Mononuclear cell (primary cell): ENCODE measurements around the gene MFNG. TPM values are rescaled to one million over a fixed set of nuclear protein-coding genes. Genes with fewer than 3 reads are reported as not detected.

ENCODE experiments used
- H3K27me3 ChIP-seq: 2 replicates; pipeline ENCODE4 v1.6.0; 2011; ENCODE audit warnings: low read length, control low read depth; ENCODE audit not compliant: insufficient read depth
- H3K4me1 ChIP-seq: 2 replicates; pipeline ENCODE4 v1.5.1; 2011; ENCODE audit warnings: mild to moderate bottlenecking, low read length, control low read depth; ENCODE audit not compliant: insufficient read depth
- H3K4me3 ChIP-seq: 2 replicates; pipeline ENCODE4 v1.5.1; 2011; ENCODE audit warnings: mild to moderate bottlenecking, low read length, moderate library complexity
- H3K9me3 ChIP-seq: 2 replicates; pipeline ENCODE4 v1.5.1; 2011; ENCODE audit warnings: low read depth, mild to moderate bottlenecking, control low read depth, low read length
- total RNA-seq: library from RNA; depleted of rRNA; stranded (reverse); fragments of >200 nt; gene quantifications from one replicate; pipeline ENCODE4 v1.2.3, GENCODE V29; 2012

The MFNG gene
- total RNA-seq, 1 donor, result 77.0 TPM

DNA sequence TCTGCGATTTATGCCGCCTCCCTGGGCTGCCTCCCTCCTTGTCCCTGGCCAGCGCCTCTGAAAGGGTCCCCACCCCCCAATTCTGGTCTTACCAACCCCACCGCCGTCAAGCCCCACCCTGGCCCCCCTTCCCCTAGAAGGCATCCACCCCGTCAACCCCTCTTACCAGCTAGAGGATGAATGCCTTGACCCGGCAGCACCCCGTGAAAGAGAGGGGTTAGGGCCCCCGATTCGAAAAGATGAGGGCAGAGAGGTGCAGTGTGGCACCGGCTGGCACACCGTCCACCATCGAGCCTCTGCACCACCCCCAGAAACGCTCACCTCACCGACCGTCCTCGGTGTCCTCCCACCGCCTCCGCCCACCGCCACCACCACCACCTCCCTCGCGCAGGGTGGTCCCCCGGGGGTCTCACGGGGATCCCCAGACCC is 59.5 kb downstream of the MFNG start:
- Histone ChIP-seq H3K4me1 (peaks cover 4% of the 10 kb centered on the region), H3K4me3 (no peak overlapping the region), H3K9me3 (no peaks in the 10 kb centered on the region), H3K27me3 (peaks cover 42% of the 10 kb centered on the region)

DNA sequence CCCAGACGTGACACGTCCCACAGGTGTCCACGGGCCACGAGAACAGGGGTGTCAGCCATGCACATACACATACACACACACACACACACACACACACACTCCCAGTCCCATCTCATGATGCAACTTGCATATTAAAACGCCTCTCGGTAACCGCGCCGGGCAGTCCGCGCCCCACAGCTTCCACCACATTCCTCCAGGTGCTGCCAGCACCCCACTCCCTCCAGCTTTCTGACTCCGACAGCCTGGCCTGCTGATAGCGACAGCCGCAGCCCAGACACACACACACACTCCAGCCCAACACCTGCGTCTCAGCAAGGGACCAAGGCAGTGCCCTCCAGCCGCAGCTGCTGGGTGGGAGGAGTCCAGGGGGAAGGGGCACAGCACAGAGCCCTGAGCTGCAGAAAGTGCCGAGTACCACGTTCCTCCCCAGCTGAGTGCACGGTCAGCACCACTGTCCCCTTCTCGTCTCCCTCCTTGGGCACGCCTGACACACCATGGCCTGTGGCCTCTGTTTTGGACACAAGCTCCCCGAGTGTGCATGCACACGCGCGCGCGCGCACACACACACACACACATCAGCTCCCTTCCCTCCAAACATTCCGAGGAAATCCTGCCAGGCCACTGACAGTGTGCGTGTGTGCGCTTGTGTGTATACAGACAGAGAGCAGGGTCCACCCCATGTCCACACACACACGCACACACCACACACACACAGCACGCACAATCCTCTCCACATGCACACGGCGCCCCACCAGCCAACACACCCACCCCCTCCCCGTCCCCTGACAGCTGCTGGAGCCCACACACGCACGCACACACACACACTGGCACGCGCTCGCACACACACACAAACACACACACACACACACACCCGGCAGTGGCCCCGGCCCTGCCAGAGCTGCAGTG is 60.1 kb downstream of the MFNG start:
- H3K9me3 ChIP-seq, result no peaks in the 10 kb centered on the region
- H3K27me3 ChIP-seq, result peaks cover 44% of the 10 kb centered on the region
- peaks cover 9% of the 10 kb centered on the region for H3K4me1 ChIP-seq
- no peak overlapping the region for H3K4me3 ChIP-seq

DNA sequence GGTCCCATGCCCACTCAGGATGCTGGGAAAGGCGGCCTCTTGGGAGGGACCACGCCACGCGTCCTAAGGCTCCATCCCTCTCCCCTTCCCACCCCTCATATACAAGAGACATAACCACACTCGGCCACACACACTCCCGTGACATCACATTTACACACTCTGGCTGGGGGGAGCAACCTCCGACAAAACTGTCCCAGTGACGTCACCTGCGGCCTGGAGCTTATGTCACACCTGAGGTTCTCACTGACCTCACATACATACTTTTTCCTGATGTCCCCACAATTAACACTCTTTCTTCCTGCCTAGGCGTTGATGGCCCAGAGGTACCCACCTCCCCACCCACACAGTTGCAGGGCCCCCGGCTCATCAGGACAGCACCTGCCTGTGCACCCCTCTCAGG is 60.8 kb downstream of the MFNG start:
- H3K4me1 ChIP-seq, result peaks cover 16% of the 10 kb centered on the region
- no peaks in the 10 kb centered on the region for H3K9me3 ChIP-seq
- H3K4me3 ChIP-seq, result no peak overlapping the region
- peaks cover 46% of the 10 kb centered on the region for H3K27me3 ChIP-seq

DNA sequence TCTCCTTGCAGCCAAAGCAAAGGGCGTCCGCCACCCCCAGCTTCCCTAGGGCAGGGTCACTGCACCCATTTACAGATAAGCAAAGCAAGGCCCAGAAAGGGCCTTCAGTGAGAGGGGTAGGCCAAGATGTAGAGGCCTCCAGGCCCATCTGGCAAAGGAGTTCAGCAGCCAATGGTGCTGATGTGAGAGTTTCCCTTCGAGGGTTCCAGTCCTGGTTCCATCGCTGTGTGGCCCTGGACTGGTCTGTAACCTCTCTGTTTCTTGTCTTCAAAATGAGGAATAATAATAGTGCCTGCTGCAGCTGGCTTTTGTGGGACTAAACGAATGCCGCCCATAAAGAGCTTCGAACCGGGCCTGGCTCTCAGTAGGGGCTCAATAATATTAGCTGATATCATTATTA is 62.9 kb downstream of the MFNG start:
- H3K9me3 ChIP-seq, result no peaks in the 10 kb centered on the region
- no peak overlapping the region for H3K4me3 ChIP-seq
- H3K27me3 ChIP-seq, result peaks cover 38% of the 10 kb centered on the region
- peaks cover 21% of the 10 kb centered on the region for H3K4me1 ChIP-seq

DNA sequence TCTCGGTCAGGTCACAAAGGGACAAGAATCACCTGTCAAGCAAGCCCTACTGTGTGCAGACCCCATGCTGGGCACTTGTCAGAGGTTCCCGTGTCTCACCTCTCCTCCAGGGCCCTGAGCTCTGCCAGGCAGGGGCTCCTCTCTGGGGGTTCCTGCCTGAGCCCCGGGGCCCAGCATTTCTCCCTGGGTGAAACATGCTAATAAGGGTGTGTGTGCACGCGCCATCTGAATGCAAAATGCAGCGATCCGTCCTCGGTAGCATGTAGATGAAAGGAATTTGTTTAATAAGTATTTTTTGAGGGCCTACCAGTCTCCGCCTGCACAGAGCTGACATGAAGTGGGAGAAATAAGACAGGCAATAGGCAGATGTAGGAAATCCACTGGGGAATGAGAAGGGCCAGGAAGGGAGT is 64.7 kb downstream of the MFNG start:
- H3K4me3 ChIP-seq, result no peak overlapping the region
- peaks cover 28% of the 10 kb centered on the region for H3K4me1 ChIP-seq
- H3K9me3 ChIP-seq, result no peaks in the 10 kb centered on the region
- peaks cover 37% of the 10 kb centered on the region for H3K27me3 ChIP-seq

DNA sequence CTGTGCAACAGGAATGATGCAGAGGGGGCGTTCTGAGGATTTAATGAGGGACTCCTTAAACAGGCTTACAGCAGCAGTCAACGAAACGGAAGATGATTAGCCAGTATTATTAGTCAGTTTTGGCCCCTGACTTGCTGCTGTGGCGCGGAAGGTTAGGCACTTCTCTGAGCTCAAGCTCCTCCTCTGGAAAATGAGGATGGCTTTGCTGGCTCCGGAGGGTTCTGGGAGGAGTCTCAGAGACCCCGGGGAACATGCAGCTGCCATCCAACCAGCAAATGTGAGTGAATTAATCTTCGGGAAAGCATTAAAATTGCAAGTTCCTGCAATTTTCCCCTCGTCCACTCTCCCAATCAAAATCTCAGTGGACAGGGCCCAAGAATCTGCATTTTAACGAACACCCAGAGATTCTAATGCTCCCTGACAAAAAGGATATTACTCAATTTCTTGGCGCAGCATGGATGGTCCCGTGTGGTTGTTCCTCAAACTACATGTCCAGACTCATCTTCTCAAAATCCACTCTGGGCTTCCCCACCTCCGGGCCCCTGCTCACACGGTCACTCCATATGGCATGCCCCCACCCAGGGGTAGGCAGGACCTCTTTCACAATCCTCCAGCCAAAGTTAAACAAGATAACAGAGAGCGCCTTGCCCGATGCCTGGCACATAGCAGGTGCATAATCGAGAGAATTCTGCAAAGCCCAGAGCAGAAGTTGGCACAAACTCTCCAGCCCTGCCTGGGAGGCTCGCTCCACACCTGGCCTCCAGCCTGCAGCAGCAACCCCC is 65.3 kb downstream of the MFNG start:
- Histone ChIP-seq H3K9me3 (no peaks in the 10 kb centered on the region), H3K4me1 (peaks cover 34% of the 10 kb centered on the region), H3K4me3 (no peak overlapping the region), H3K27me3 (peaks cover 32% of the 10 kb centered on the region)

DNA sequence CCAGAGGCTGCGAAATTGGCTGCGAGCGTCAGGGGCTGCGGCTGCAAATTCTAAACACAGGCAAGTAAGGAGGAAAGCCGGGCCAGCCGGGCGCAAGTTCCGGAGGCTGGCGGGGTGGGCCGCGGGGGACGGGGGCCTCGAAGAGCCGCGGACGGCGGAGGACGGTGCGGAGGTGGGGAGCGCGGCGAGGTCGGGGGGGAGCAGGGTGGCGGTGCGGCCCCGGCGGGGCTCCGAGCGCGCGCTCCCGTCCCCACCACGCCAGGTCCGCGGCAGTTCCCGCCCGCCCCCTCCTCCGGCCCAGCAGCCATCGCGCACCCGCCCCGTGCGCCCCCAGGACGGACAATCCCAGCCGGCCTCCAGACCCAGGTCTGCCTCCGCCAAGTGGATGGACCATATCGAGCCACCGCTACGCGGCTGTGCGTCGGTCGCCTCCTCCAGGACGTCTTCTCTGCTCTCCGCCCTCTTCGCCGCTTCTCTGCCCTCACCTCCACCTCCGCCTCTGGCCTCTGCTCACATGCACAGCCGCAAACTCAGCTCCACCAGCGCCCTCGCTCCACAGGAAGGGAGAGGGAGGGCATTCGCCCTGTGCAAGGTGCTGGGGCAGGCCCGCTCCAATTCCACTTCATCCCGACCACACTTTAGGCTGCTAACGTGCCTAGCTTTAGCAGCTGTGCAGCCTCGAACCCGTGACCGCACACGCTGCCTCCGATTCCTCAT is 66.1 kb downstream of the MFNG start:
- Histone ChIP-seq H3K4me3 (no peak overlapping the region), H3K27me3 (peaks cover 26% of the 10 kb centered on the region), H3K4me1 (peaks cover 35% of the 10 kb centered on the region), H3K9me3 (no peaks in the 10 kb centered on the region)

DNA sequence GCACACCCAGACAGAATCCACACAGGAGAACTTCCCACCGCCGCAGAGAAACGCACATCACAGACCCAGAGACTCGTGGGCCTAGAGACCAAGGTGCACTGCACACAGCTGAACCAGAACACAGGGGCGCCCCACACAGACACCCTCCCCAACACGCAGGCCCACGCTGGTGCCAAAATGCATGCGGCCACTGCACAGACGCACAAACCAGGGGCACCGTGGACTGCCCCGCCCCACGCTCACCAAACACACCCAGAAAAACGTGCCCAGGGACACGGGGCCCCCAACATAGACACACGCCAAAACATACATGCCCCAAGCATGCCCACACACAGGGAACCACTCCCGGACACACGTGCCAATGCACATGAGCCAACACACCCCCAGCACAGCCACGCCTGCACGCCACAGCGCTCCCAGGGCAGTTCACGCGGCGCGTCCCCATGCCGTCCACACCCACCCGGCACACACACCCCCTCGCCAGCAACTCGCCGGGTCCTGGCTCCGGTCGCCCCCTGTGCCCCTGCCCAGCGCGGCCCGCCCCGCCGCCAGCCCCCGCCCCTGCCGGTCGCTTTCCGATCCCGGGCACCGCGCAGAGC is 66.7 kb downstream of the MFNG start:
- Histone ChIP-seq H3K4me3 (no peak overlapping the region), H3K4me1 (peaks cover 35% of the 10 kb centered on the region), H3K27me3 (peaks cover 24% of the 10 kb centered on the region), H3K9me3 (no peaks in the 10 kb centered on the region)

Other genes starting within 250 kb of the MFNG start
- gene RAC2, start 242.1 kb downstream of the MFNG start, total RNA-seq, result 107 TPM
- 124 TPM for gene CYTH4, start 203.9 kb downstream of the MFNG start, total RNA-seq
- gene ELFN2, start 58.9 kb downstream of the MFNG start, total RNA-seq, result under 0.01 TPM
- gene CARD10, start 33.0 kb upstream of the MFNG start, total RNA-seq, result not detected
- 0.42 TPM for gene CDC42EP1, start 74.1 kb upstream of the MFNG start, total RNA-seq
- 75.2 TPM for gene LGALS2, start 93.7 kb upstream of the MFNG start, total RNA-seq
- gene GGA1, start 122.5 kb upstream of the MFNG start, total RNA-seq, result 60.8 TPM
- gene SH3BP1, start 153.3 kb upstream of the MFNG start, total RNA-seq, result 64.0 TPM
- gene PDXP, start 172.3 kb upstream of the MFNG start, total RNA-seq, result 2.7 TPM
- 260 TPM for gene LGALS1, start 189.3 kb upstream of the MFNG start, total RNA-seq
- 21.0 TPM for gene NOL12, start 200.0 kb upstream of the MFNG start, total RNA-seq
- 30.0 TPM for gene TRIOBP, start 210.7 kb upstream of the MFNG start, total RNA-seq